Measurements from ENCODE around the gene GALM.
A peak's percentile ranks its signal among the peaks of the same experiment; 100 is the strongest.

GALM gene

GRCh38 chr2:38765551-38765950 lies 99.6 kb downstream of the GALM start:
- H3K4me3 ChIP-seq (ENCODE audit: low read depth, low read length) = no peak overlapping the region
- DNase-seq (ENCODE audit: low read depth) = no peak
- TF ChIP-seq, protein P1, sequence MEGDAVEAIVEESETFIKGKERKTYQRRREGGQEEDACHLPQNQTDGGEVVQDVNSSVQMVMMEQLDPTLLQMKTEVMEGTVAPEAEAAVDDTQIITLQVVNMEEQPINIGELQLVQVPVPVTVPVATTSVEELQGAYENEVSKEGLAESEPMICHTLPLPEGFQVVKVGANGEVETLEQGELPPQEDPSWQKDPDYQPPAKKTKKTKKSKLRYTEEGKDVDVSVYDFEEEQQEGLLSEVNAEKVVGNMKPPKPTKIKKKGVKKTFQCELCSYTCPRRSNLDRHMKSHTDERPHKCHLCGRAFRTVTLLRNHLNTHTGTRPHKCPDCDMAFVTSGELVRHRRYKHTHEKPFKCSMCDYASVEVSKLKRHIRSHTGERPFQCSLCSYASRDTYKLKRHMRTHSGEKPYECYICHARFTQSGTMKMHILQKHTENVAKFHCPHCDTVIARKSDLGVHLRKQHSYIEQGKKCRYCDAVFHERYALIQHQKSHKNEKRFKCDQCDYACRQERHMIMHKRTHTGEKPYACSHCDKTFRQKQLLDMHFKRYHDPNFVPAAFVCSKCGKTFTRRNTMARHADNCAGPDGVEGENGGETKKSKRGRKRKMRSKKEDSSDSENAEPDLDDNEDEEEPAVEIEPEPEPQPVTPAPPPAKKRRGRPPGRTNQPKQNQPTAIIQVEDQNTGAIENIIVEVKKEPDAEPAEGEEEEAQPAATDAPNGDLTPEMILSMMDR (IDR thresholded peaks at IDR 0.05; ENCODE audit: control insufficient read depth, extremely low read depth, insufficient read depth) = no peak

DNA sequence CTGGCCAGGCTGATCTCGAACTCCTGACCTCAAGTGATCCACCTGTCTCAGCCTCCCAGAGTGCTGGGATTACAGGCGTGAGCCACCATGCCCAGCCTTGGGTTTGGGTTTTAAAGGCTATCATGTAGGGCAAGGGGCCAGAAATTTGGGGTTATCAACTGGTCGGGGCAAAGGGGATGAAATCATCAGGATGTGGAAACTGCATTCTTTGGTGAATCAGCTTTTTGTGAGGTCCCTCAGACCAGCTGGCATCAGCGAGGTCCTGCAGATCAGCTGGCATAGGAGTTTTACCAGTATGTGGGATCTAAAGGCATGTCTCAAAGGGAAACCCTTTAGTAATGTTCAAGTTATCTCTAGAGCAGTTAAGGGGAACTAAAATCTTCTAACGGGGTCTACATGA lies 105.7 kb downstream of the GALM start:
- TF ChIP-seq, protein P1 (IDR thresholded peaks at IDR 0.05; ENCODE audit: control insufficient read depth, extremely low read depth, insufficient read depth) = no peak
- DNase-seq (ENCODE audit: low read depth) = no peak
- H3K4me3 ChIP-seq (ENCODE audit: low read depth, low read length) = no peak overlapping the region

GRCh38 chr2:38775097-38775920 lies 109.4 kb downstream of the GALM start:
- no peak for DNase-seq (ENCODE audit: low read depth)
- TF ChIP-seq, protein P1 (IDR thresholded peaks at IDR 0.05; ENCODE audit: control insufficient read depth, extremely low read depth, insufficient read depth) = no peak
- no peak overlapping the region for H3K4me3 ChIP-seq (ENCODE audit: low read depth, low read length)

DNA sequence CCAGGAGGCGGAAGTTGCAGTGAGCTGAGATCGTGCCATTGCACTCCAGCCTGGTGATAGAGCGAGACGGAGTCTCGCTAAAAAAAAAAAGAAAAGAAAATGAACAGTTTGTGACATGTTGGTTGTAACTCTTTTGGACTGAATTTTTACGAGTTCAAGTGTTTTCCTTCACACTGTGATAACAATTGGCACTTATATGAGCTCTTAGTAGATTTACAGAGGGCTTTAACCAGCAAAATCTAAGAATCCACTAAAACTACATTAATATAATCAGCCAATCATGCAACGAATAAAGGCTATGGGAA lies 110.0 kb downstream of the GALM start:
- H3K4me3 ChIP-seq (ENCODE audit: low read depth, low read length) = no peak overlapping the region
- DNase-seq (ENCODE audit: low read depth) = no peak
- TF ChIP-seq, protein P1 (IDR thresholded peaks at IDR 0.05; ENCODE audit: control insufficient read depth, extremely low read depth, insufficient read depth) = no peak

GRCh38 chr2:38776531-38776930 lies 110.6 kb downstream of the GALM start:
- no peak overlapping the region for H3K4me3 ChIP-seq (ENCODE audit: low read depth, low read length)
- TF ChIP-seq, protein P1 (IDR thresholded peaks at IDR 0.05; ENCODE audit: control insufficient read depth, extremely low read depth, insufficient read depth) = no peak
- no peak for DNase-seq (ENCODE audit: low read depth)

DNA sequence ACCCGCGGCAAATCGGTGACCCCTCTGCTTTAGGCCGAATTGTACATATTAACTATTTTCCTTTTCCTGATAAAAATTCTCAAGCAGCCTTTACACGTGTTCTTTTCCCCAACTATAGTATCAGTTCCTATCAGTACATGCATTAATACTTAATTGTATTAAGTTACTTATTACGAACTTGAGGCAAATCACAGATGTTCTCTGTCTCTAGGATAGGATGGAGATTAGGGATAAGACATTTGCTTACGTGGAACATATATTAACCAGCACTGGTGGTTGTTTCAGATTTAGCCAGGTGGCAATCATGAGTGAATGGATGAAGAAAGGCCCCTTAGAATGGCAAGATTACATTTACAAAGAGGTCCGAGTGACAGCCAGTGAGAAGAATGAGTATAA lies 112.8 kb downstream of the GALM start:
- TF ChIP-seq, protein P1 (IDR thresholded peaks at IDR 0.05; ENCODE audit: control insufficient read depth, extremely low read depth, insufficient read depth) = no peak
- H3K4me3 ChIP-seq (ENCODE audit: low read depth, low read length) = peak overlapping the region; percentile 78
- DNase-seq (ENCODE audit: low read depth) = no peak

DNA sequence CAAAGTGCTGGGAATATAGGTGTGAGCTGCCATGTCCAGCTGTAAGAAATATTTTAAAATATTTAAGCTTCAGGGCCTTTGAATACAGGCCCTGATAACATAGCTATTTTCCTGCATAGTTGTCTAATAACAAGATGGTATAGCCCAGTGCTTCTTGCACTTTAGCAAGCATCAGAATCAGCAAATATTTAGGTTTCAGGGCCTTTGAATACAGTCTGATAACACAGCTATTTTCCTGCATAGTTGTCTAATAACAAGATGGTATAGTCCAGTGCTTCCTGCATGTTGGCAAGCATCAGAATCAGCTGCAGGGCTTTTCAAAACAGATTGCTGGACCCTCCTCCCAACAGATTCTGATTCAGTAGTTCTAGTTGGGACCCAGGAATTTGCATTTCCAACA lies 117.7 kb downstream of the GALM start:
- DNase-seq (ENCODE audit: low read depth) = no peak
- TF ChIP-seq, protein P1 (IDR thresholded peaks at IDR 0.05; ENCODE audit: control insufficient read depth, extremely low read depth, insufficient read depth) = no peak
- no peak overlapping the region for H3K4me3 ChIP-seq (ENCODE audit: low read depth, low read length)

Data from LNCaP clone FGC (cell line).